PC-9 (cell line): ENCODE data around the gene ADCY2.

Experiments used
- EZH2 ChIP-seq: fragments of 200-600 bp; sonication (generic); IDR thresholded peaks from 2 replicates; pipeline ENCODE4 v1.8.0; 2017; ENCODE audit warnings: antibody characterized with exemption, low read depth
- TF ChIP-seq, protein P1 (sequence below): fragments of 200-600 bp; sonication (generic); conservative IDR thresholded peaks from 2 replicates; pipeline ENCODE4 v1.6.1; 2017; ENCODE audit warnings: mixed run types, antibody characterized with exemption, mild to moderate bottlenecking, moderate library complexity

DNA sequence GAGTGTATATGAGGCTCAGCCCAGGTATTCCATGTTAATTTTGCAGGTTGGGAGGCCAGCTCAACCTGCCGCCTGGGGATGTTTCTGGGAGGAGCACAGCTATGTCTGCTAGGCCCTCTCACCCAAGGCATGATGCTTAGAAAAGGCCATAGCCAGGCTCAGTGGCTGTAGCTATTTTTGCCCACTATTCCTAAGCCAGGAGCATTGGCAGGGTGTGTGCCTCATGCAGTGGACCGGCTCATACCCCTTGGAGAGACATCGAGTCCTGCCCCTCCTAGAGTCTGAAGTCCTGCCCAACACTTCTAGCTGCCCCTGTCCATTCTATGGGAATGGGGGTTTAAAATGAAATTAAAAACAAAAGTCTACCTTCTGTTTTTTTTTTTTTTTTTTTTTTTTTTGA, 22.3 kb downstream of the ADCY2 start:
- TF ChIP-seq, protein P1, sequence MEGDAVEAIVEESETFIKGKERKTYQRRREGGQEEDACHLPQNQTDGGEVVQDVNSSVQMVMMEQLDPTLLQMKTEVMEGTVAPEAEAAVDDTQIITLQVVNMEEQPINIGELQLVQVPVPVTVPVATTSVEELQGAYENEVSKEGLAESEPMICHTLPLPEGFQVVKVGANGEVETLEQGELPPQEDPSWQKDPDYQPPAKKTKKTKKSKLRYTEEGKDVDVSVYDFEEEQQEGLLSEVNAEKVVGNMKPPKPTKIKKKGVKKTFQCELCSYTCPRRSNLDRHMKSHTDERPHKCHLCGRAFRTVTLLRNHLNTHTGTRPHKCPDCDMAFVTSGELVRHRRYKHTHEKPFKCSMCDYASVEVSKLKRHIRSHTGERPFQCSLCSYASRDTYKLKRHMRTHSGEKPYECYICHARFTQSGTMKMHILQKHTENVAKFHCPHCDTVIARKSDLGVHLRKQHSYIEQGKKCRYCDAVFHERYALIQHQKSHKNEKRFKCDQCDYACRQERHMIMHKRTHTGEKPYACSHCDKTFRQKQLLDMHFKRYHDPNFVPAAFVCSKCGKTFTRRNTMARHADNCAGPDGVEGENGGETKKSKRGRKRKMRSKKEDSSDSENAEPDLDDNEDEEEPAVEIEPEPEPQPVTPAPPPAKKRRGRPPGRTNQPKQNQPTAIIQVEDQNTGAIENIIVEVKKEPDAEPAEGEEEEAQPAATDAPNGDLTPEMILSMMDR: no peak
- no peak for TF ChIP-seq EZH2
